HepG2 (cell line): ENCODE measurements around the gene NMRAL1. TPM values are rescaled to one million over a fixed set of nuclear protein-coding genes. Genes with fewer than 3 reads are reported as not detected.
A peak's percentile ranks its signal among the peaks of the same experiment; 100 is the strongest.

Experiments
- HDAC1 ChIP-seq: sonication (generic); formaldehyde crosslinking; IDR thresholded peaks from 2 replicates; pipeline ENCODE4 v1.5.1; 2020; ENCODE audit warnings: mild to moderate bottlenecking, missing genetic modification reagents
- HOXA7 ChIP-seq: sonication (generic); formaldehyde crosslinking; IDR thresholded peaks from 2 replicates; pipeline ENCODE4 v1.8.1; 2022; ENCODE audit warnings: mild to moderate bottlenecking, missing genetic modification reagents, moderate library complexity
- PHF8 ChIP-seq: sonication (generic); formaldehyde crosslinking; IDR thresholded peaks from 2 replicates; pipeline ENCODE4 v1.5.0; 2020; ENCODE audit warnings: missing genetic modification reagents
- RFXAP ChIP-seq: sonication (generic); formaldehyde crosslinking; IDR thresholded peaks from 2 replicates; pipeline ENCODE4 v1.4.0; 2020; ENCODE audit warnings: missing genetic modification reagents, borderline replicate concordance
- TIGD3 ChIP-seq: sonication (generic); formaldehyde crosslinking; IDR thresholded peaks from 2 replicates; pipeline ENCODE4 v1.5.1; 2020; ENCODE audit warnings: mild to moderate bottlenecking, missing genetic modification reagents, borderline replicate concordance
- ZBTB1 ChIP-seq: sonication (generic); formaldehyde crosslinking; IDR thresholded peaks from 2 replicates; pipeline ENCODE4 v1.4.0; 2020; ENCODE audit warnings: missing genetic modification reagents, borderline replicate concordance
- ZNF512B ChIP-seq: sonication (generic); formaldehyde crosslinking; IDR thresholded peaks from 2 replicates; pipeline ENCODE4 v1.5.1; 2020; ENCODE audit warnings: missing genetic modification reagents, mild to moderate bottlenecking, borderline replicate concordance
- ZNF646 ChIP-seq: sonication (generic); formaldehyde crosslinking; IDR thresholded peaks from 2 replicates; pipeline ENCODE4 v1.9.0; 2021; ENCODE audit warnings: mild to moderate bottlenecking, missing genetic modification reagents
- ZNF687 ChIP-seq: sonication (generic); formaldehyde crosslinking; IDR thresholded peaks from 2 replicates; pipeline ENCODE4 v1.5.1; 2020; ENCODE audit warnings: mild to moderate bottlenecking, missing genetic modification reagents, moderate library complexity
- polyA plus RNA-seq, 8 experiments: library from polyadenylated mRNA; depleted of rRNA in 3 of 8; stranded (reverse) in 7 of 8; unstranded in 1 of 8; fragments of >200 nt; fragmentation: Illumina TruSeq in 4 of 8; extraction: Trizol in 4 of 8; gene quantifications; 2 replicates each; pipeline versions ENCODE4 v1.2.1 to v1.2.3, GENCODE V29; 2011 to 2016; ENCODE audit warnings: low read depth in 4 of 8, missing spikeins in 1 of 8, mixed read lengths in 1 of 8; ENCODE audit not compliant: insufficient read depth in 1 of 8
- total RNA-seq, 5 experiments: library from RNA; depleted of rRNA; stranded (reverse); fragments of >200 nt; fragmentation: Illumina TruSeq; extraction: Trizol; gene quantifications; 2 replicates each; pipeline ENCODE4 v1.2.3, GENCODE V29; 2016; ENCODE audit warnings: low read depth in 1 of 5
- TF ChIP-seq, protein P1 (sequence below): sonication (generic); formaldehyde crosslinking; conservative IDR thresholded peaks from 2 replicates; pipeline ENCODE4 v1.8.1; 2023; ENCODE audit warnings: missing genetic modification reagents

NMRAL1 gene
- total and polyA plus RNA-seq, 2 of the 13 experiments (the other 11 are each of a cell fraction or from before 2014, with no cell fraction given) = 30.8 to 33.1 TPM

- TF ChIP-seq ZNF646 (CRISPR knock-in tag) (no peak), ZBTB1 (CRISPR knock-in tag) (no peak), RFXAP (CRISPR knock-in tag) (peak; percentile 85; the same call in 1 of the 2 replicates), TIGD3 (CRISPR knock-in tag) (peak; percentile 57; the same call in 1 of the 2 replicates), HDAC1 (CRISPR knock-in tag) (peak; percentile 95), ZNF512B (0 out of 2 replicates have a peak, but pooled peaks have one; percentile 18), HOXA7 (CRISPR knock-in tag) (no peak), PHF8 (CRISPR knock-in tag) (peak; percentile 88), ZNF687 (peak; percentile 96)
- TF ChIP-seq, protein P1, sequence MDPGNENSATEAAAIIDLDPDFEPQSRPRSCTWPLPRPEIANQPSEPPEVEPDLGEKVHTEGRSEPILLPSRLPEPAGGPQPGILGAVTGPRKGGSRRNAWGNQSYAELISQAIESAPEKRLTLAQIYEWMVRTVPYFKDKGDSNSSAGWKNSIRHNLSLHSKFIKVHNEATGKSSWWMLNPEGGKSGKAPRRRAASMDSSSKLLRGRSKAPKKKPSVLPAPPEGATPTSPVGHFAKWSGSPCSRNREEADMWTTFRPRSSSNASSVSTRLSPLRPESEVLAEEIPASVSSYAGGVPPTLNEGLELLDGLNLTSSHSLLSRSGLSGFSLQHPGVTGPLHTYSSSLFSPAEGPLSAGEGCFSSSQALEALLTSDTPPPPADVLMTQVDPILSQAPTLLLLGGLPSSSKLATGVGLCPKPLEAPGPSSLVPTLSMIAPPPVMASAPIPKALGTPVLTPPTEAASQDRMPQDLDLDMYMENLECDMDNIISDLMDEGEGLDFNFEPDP (CRISPR knock-in tag) = no peak
These were observed 1.7 kb upstream of the NMRAL1 start, which contains the start of gene HMOX2 (continued) for GRCh38 chr16:4475880-4476788.
